GM12878 (cell line): Measurements from ENCODE around the gene SEPHS2. TPM values are rescaled to one million over a fixed set of nuclear protein-coding genes. Genes with fewer than 3 reads are reported as not detected.

Experiments
- ATAC-seq: fragments of 200-7000 bp; cut with Tn5 transposase; 3 replicates; pipeline ENCODE4 v1.9.1; 2020; ENCODE audit warnings: mild to moderate bottlenecking, moderate library complexity
- BruUV-seq: library from RNA; stranded (reverse); fragments of 400-500 nt; replicated peaks from 2 replicates; lab custom pipeline; 2021; lab: Mats Ljungman, UMichigan
- CTCF ChIA-PET: fragments of 300-600 bp; sonication (Branson Sonifier 250); formaldehyde crosslinking; extraction: SDS; loops from one replicate; lab custom pipeline; 2021; ENCODE audit warnings: inconsistent platforms; lab: Yijun Ruan, JAX
- POLR2A ChIA-PET: fragments of 350-600 bp; formaldehyde crosslinking; extraction: SDS; loops from one replicate; lab custom pipeline; 2021; ENCODE audit warnings: inconsistent platforms; lab: Charles Lee
- RAD21 ChIA-PET: fragments of 300-600 bp; sonication (Branson Sonifier 250); formaldehyde crosslinking; loops from one replicate; lab custom pipeline; 2023; ENCODE audit warnings: antibody characterized with exemption; ENCODE audit not compliant: unreplicated experiment; lab: Charles Lee
- SMC1A ChIA-PET: fragments of 300-600 bp; sonication (Branson Sonifier 250); formaldehyde crosslinking; loops from one replicate; lab custom pipeline; 2023; ENCODE audit not compliant: unreplicated experiment, uncharacterized antibody; lab: Charles Lee
- DNase-seq: peaks from one replicate; pipeline ENCODE4 v3.0.0-alpha.2; 2011; ENCODE audit warnings: low read depth, low spot score
- FAIRE-seq: peaks from 3 replicates; lab custom pipeline; 2011; peaks lifted over from hg19 to GRCh38; lab: Jason Lieb, UNC
- H2AFZ ChIP-seq: 2 replicates; pipeline ENCODE4 v1.6.0; 2011; ENCODE audit warnings: low read depth, low read length, control low read depth; ENCODE audit not compliant: control insufficient read depth
- H3K27ac ChIP-seq: 2 replicates; pipeline ENCODE4 v1.5.1; 2011; ENCODE audit warnings: control low read depth; ENCODE audit not compliant: control insufficient read depth, insufficient read depth
- H3K27me3 ChIP-seq, 2 experiments: replicated peaks in 1 of 2; 2 replicates each; pipeline versions ENCODE4 v1.6.0 to v1.6.1; 2011; ENCODE audit warnings: low read length in 1 of 2; ENCODE audit not compliant: control insufficient read depth in 2 of 2, insufficient read depth in 2 of 2
- H3K36me3 ChIP-seq, 2 experiments: 2 replicates each; pipeline ENCODE4 v1.5.1; 2011; ENCODE audit warnings: low read length in 1 of 2; ENCODE audit not compliant: control insufficient read depth in 2 of 2, insufficient read depth in 2 of 2
- H3K4me1 ChIP-seq: 2 replicates; pipeline ENCODE4 v1.6.1; 2011; ENCODE audit warnings: mild to moderate bottlenecking, low read length, moderate library complexity, mixed read lengths; ENCODE audit not compliant: control insufficient read depth, insufficient read depth
- H3K4me2 ChIP-seq: 2 replicates; pipeline ENCODE4 v1.6.0; 2011; ENCODE audit warnings: control low read depth; ENCODE audit not compliant: control insufficient read depth, insufficient read depth
- H3K4me3 ChIP-seq: fragments of 200-600 bp; sonication (generic); 2 replicates; pipeline ENCODE4 v1.5.1; 2016
- H3K79me2 ChIP-seq: 2 replicates; pipeline ENCODE4 v1.6.0; 2011; ENCODE audit warnings: low read length; ENCODE audit not compliant: control insufficient read depth, insufficient read depth
- H3K9ac ChIP-seq: 2 replicates; pipeline ENCODE4 v1.8.0; 2011; ENCODE audit warnings: low read length, control low read depth, mixed read lengths; ENCODE audit not compliant: control insufficient read depth, insufficient read depth
- H3K9me3 ChIP-seq: replicated peaks from 3 replicates; pipeline ENCODE4 v1.5.1; 2011; ENCODE audit warnings: mild to moderate bottlenecking, low read length; ENCODE audit not compliant: control insufficient read depth, insufficient read depth
- H4K20me1 ChIP-seq: 2 replicates; pipeline ENCODE4 v1.6.0; 2011; ENCODE audit not compliant: control insufficient read depth, insufficient read depth
- EP300 ChIP-seq, 2 experiments: fragments of 150-350 bp in 1 of 2; IDR thresholded peaks; 2 replicates each; pipeline ENCODE4 v1.6.1; 2011 to 2012; ENCODE audit warnings: low read depth in 2 of 2, low read length in 2 of 2, borderline replicate concordance in 1 of 2, improper control_type of control experiment in 1 of 2, inconsistent platforms in 1 of 2; ENCODE audit not compliant: control insufficient read depth in 1 of 2
- ETV6 ChIP-seq, 2 experiments: fragments of 450-650 bp in 1 of 2; IDR thresholded peaks in 1 of 2; conservative IDR thresholded peaks in 1 of 2; 2 replicates each; pipeline ENCODE4 v1.6.1; 2014; ENCODE audit warnings: antibody characterized with exemption in 1 of 2, borderline replicate concordance in 1 of 2, low read depth in 1 of 2, mild to moderate bottlenecking in 1 of 2, moderate library complexity in 1 of 2
- EZH2 ChIP-seq: IDR thresholded peaks from 2 replicates; pipeline ENCODE4 v1.6.1; 2012; ENCODE audit warnings: low read depth, mild to moderate bottlenecking, control low read depth, inconsistent platforms, low read length, borderline replicate concordance; ENCODE audit not compliant: control insufficient read depth
- MYC ChIP-seq: IDR thresholded peaks from 2 replicates; pipeline ENCODE4 v1.6.1; 2011; ENCODE audit warnings: mild to moderate bottlenecking, low read length, moderate library complexity, inconsistent platforms; ENCODE audit not compliant: insufficient read depth, insufficient replicate concordance, insufficient read length, severe bottlenecking
- RAD21 ChIP-seq: IDR thresholded peaks from 2 replicates; pipeline ENCODE4 v1.6.1; 2011; ENCODE audit warnings: mild to moderate bottlenecking, low read depth, low read length, moderate library complexity; ENCODE audit not compliant: insufficient read depth
- RAD51 ChIP-seq: fragments of 450-650 bp; IDR thresholded peaks from 2 replicates; pipeline ENCODE4 v1.6.1; 2016; ENCODE audit warnings: moderate library complexity, mild to moderate bottlenecking, inconsistent platforms
- RCOR1 ChIP-seq: conservative IDR thresholded peaks from 2 replicates; pipeline ENCODE4 v1.6.1; 2012; ENCODE audit warnings: low read depth, low read length, improper control_type of control experiment
- SREBF2 ChIP-seq: IDR thresholded peaks from 2 replicates; pipeline ENCODE4 v1.6.1; 2012; ENCODE audit warnings: mild to moderate bottlenecking, low read length
- TCF7 ChIP-seq: IDR thresholded peaks from 2 replicates; pipeline ENCODE4 v1.6.1; 2014; ENCODE audit warnings: antibody characterized with exemption, borderline replicate concordance
- WGBS: methylation state at CpG from one replicate; pipeline ENCODE4 v1.1.6; 2016; ENCODE audit warnings: low lambda C conversion rate; ENCODE audit not compliant: insufficient replicate concordance, insufficient coverage; ENCODE audit errors: missing lambda C conversion rate; 5-methylcytosine and 5-hydroxymethylcytosine counted together
- in situ Hi-C: fragments of 300-500 bp; cut with MboI; formaldehyde crosslinking; loops from 9 replicates; pipeline ENCODE4 v1.14.3; 2018; ENCODE audit warnings: mixed read lengths
- intact Hi-C: fragments of 100-400 bp; cut with micrococcal nuclease; formaldehyde crosslinking; loops from one replicate; pipeline ENCODE4 v1.14.2; 2022; ENCODE audit not compliant: unreplicated experiment
- polyA plus RNA-seq, 11 experiments: library from polyadenylated mRNA; depleted of rRNA in 4 of 11; unstranded in 6 of 11; stranded (reverse) in 5 of 11; fragments of >200 nt; fragmentation: Nextera tagmentation in 4 of 11; fragmentation: Illumina TruSeq in 1 of 11; extraction: Ambion mirVana in 4 of 11; extraction: Trizol in 1 of 11; gene quantifications; 1 replicate in 1 of 11; 2 replicates in 10 of 11; pipeline versions ENCODE4 v1.2.1 to v1.2.3, GENCODE V29; 2011 to 2016; ENCODE audit warnings: inconsistent platforms in 2 of 11, missing spikeins in 2 of 11, low read depth in 1 of 11
- total RNA-seq, 4 experiments: library from RNA; depleted of rRNA in 3 of 4; stranded (reverse); fragments of >200 nt in 3 of 4; fragmentation: Illumina TruSeq in 1 of 4; extraction: Trizol in 1 of 4; gene quantifications; 2 replicates each; pipeline versions ENCODE4 v1.2.1 to v1.2.3, GENCODE V29; 2013 to 2021
- TF ChIP-seq, protein P1 (sequence below): IDR thresholded peaks from 2 replicates; pipeline ENCODE4 v1.6.1; 2011; ENCODE audit warnings: mild to moderate bottlenecking, low read depth, low read length, moderate library complexity; ENCODE audit not compliant: insufficient replicate concordance

Gene SEPHS2
- total and polyA plus RNA-seq, 10 of the 15 experiments (the other 5 are each of a cell fraction or from before 2014, with no cell fraction given): 21.6 to 99.8 (median 72.9) TPM

DNA sequence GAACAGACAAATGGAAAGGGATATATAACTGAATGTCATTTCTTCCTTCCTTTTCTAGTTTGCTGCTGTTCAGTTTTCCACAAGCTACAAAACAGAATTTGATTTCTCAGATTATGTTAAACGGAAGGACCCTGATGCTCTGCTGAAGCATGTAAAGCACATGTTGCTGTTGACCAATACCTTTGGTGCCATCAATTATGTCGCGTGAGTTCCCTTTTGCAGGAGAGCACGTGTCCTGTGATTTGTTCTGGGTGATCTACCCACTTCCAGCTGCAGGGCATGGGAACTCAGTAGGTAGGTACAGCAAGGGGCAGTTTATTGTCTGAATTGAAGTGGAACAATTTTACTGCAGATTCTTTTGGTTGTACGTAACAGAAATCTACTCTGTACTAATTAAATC, 35.7 kb upstream of the SEPHS2 start:
- no peak for DNase-seq
- BruUV-seq: TSS peak; percentile 43
- Histone ChIP-seq H3K27ac (no peak overlapping the region), H2AFZ (no peak overlapping the region), H3K9ac (no peak overlapping the region), H4K20me1 (no peaks in the 10 kb centered on the region)
- in situ Hi-C loops: no loop called here
- intact Hi-C loops: no loop called here
- RAD21 ChIA-PET: interaction anchor here (1.1 to 2.1 kb wide), 3 partner anchors 32 to 90 kb away, joined by 4 to 5 read pairs (median 5); partner anchors contain the start of gene ZNF688
- TF ChIP-seq SREBF2 (no peak), TCF7 (no peak), ETV6 (conservative IDR thresholded peaks at IDR 0.05 in 1 of 2, IDR thresholded peaks at IDR 0.05 in 1 of 2; ENCODE audit: borderline replicate concordance in 1 of 2, low read depth in 1 of 2) (no peak), RCOR1 (no peak), MYC (no peak), RAD51 (no peak), RAD21 (no peak), EZH2 (no peak), EP300 (IDR thresholded peaks at IDR 0.05; ENCODE audit: borderline replicate concordance in 1 of 2, control insufficient read depth in 1 of 2, low read depth in 2 of 2, low read length in 2 of 2) (no peak)
- TF ChIP-seq, protein P1, sequence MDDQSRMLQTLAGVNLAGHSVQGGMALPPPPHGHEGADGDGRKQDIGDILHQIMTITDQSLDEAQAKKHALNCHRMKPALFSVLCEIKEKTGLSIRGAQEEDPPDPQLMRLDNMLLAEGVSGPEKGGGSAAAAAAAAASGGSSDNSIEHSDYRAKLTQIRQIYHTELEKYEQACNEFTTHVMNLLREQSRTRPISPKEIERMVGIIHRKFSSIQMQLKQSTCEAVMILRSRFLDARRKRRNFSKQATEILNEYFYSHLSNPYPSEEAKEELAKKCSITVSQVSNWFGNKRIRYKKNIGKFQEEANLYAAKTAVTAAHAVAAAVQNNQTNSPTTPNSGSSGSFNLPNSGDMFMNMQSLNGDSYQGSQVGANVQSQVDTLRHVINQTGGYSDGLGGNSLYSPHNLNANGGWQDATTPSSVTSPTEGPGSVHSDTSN: no peak
- TF ChIP-seq, all 136 proteins: peak for 0
- H3K79me2 ChIP-seq: no peaks in the 10 kb centered on the region
- ChIA-PET CTCF (interaction anchor here (1.0 to 1.5 kb wide), 6 partner anchors 8 to 117 kb away, joined by 3 to 4 read pairs (median 3); no protein-coding TSS in a partner anchor), SMC1A (interaction anchor here (0.9 kb wide), 1 partner anchor 50 kb away, joined by 3 read pairs; no protein-coding TSS in a partner anchor), POLR2A (interaction anchor here (1.8 kb wide), 1 partner anchor 11 kb away, joined by 5 read pairs; no protein-coding TSS in a partner anchor)
- ATAC-seq (no peak), FAIRE-seq (peak; percentile 59)
- H3K4me3 ChIP-seq: no peak overlapping the region
- no peaks in the 10 kb centered on the region for H3K4me1 ChIP-seq
- no peaks in the 10 kb centered on the region for H3K27me3 ChIP-seq
- WGBS: 91% methylated on average over 5 of the region's 5 CpGs
- H3K4me2 ChIP-seq: no peak overlapping the region
- no peaks in the 10 kb centered on the region for H3K9me3 ChIP-seq
- H3K36me3 ChIP-seq: peaks cover 13 to 17% of the 10 kb centered on the region in 2 experiments
